B cell (primary cell): ENCODE data around the gene AQP3. TPM values are rescaled to one million over a fixed set of nuclear protein-coding genes. Genes with fewer than 3 reads are reported as not detected.

Source experiments
- ATAC-seq: fragments of 200-7000 bp; cut with Tn5 transposase; one replicate; pipeline ENCODE4 v1.10.0; 2021; ENCODE audit warnings: low read depth, mild to moderate bottlenecking, moderate number of reproducible peaks, moderate library complexity
- CTCF ChIA-PET: fragments of 350-600 bp; sonication (Branson Sonifier 250); formaldehyde crosslinking; loops from one replicate; lab custom pipeline; 2021; ENCODE audit warnings: antibody characterized with exemption, inconsistent platforms; lab: Charles Lee
- POLR2A ChIA-PET: fragments of 350-600 bp; sonication (Branson Sonifier 250); formaldehyde crosslinking; loops from one replicate; lab custom pipeline; 2021; ENCODE audit warnings: antibody characterized with exemption; lab: Charles Lee
- DNase-seq: peaks from one replicate; pipeline ENCODE4 v3.0.0; 2013
- H2AFZ ChIP-seq: 2 replicates; pipeline ENCODE4 v1.6.1; 2012; ENCODE audit warnings: mild to moderate bottlenecking, low read depth, low read length; ENCODE audit not compliant: insufficient read depth, poor library complexity, severe bottlenecking
- H3K27ac ChIP-seq, 2 donors: 1 replicate in 1 of 2; 2 replicates in 1 of 2; pipeline ENCODE4 v1.5.1; 2012 to 2013; ENCODE audit warnings: low read length in 2 of 2, mild to moderate bottlenecking in 2 of 2, moderate library complexity in 1 of 2
- H3K27me3 ChIP-seq, 4 experiments: fragments of 200-600 bp in 1 of 4; sonication (generic) in 1 of 4; replicated peaks in 1 of 4; 1 replicate in 2 of 4; 2 replicates in 2 of 4; pipeline versions ENCODE4 v1.6.1 to v1.7.0; 2013 to 2016; ENCODE audit warnings: low read length in 3 of 4, mild to moderate bottlenecking in 2 of 4, mixed read lengths in 1 of 4, moderate library complexity in 1 of 4; ENCODE audit not compliant: insufficient read depth in 4 of 4, control insufficient read depth in 3 of 4; ENCODE audit errors: control extremely low read depth in 1 of 4
- H3K36me3 ChIP-seq, 2 experiments: replicated peaks in 1 of 2; 1 replicate in 1 of 2; 2 replicates in 1 of 2; pipeline versions ENCODE4 v1.6.1 to v1.7.1; 2013; ENCODE audit warnings: low read length in 1 of 2; ENCODE audit not compliant: insufficient read depth in 2 of 2, control insufficient read depth in 1 of 2; ENCODE audit errors: control extremely low read depth in 1 of 2, extremely low read depth in 1 of 2
- H3K4me1 ChIP-seq, 2 donors: fragments of 200-600 bp in 1 of 2; sonication (generic) in 1 of 2; 1 replicate in 1 of 2; 2 replicates in 1 of 2; pipeline versions ENCODE4 v1.5.1 to v1.6.1; 2013 to 2017; ENCODE audit warnings: low read length in 2 of 2; ENCODE audit not compliant: control insufficient read depth in 2 of 2, insufficient read depth in 2 of 2
- H3K4me2 ChIP-seq: replicated peaks from 2 replicates; pipeline ENCODE3; 2012; ENCODE audit warnings: mild to moderate bottlenecking, low read depth, low read length; ENCODE audit not compliant: poor library complexity, severe bottlenecking
- H3K4me3 ChIP-seq, 5 experiments: fragments of 200-600 bp in 1 of 5; sonication (generic) in 1 of 5; 1 replicate in 3 of 5; 2 replicates in 2 of 5; pipeline versions ENCODE4 v1.5.1 to v1.7.0; 2011 to 2016; ENCODE audit warnings: low read length in 4 of 5, mild to moderate bottlenecking in 4 of 5, low read depth in 2 of 5, control low read depth in 1 of 5, moderate library complexity in 1 of 5; ENCODE audit not compliant: insufficient read depth in 1 of 5; ENCODE audit errors: control extremely low read depth in 1 of 5, extremely low read depth in 1 of 5
- H3K79me2 ChIP-seq: fragments of 200-600 bp; sonication (generic); one replicate; pipeline ENCODE4 v1.6.0; 2016; ENCODE audit warnings: low read length; ENCODE audit not compliant: control insufficient read depth, insufficient read depth
- H3K9ac ChIP-seq: fragments of 200-600 bp; sonication (generic); 2 replicates; pipeline ENCODE4 v1.6.1; 2017; ENCODE audit warnings: mild to moderate bottlenecking, low read length, moderate library complexity
- H3K9me3 ChIP-seq, 3 donors: one replicate each; pipeline versions ENCODE4 v1.6.1 to v1.7.1; 2013; ENCODE audit warnings: low read length in 2 of 3; ENCODE audit not compliant: control insufficient read depth in 2 of 3, insufficient read depth in 1 of 3; ENCODE audit errors: control extremely low read depth in 1 of 3
- H4K20me1 ChIP-seq: 2 replicates; pipeline ENCODE4 v1.6.0; 2012; ENCODE audit warnings: mild to moderate bottlenecking, low read length; ENCODE audit not compliant: insufficient read depth, control insufficient read depth, poor library complexity, severe bottlenecking
- H3K27ac Mint-ChIP-seq: one replicate; pipeline ENCODE4 v1.8.0; 2021; ENCODE audit warnings: mixed read lengths
- H3K27me3 Mint-ChIP-seq: one replicate; pipeline ENCODE4 v1.8.0; 2021; ENCODE audit warnings: mixed read lengths
- H3K4me1 Mint-ChIP-seq: one replicate; pipeline ENCODE4 v1.8.0; 2021; ENCODE audit warnings: mixed read lengths
- H3K4me3 Mint-ChIP-seq: one replicate; pipeline ENCODE4 v1.8.0; 2021; ENCODE audit warnings: mixed read lengths
- H3K9me3 Mint-ChIP-seq: one replicate; pipeline ENCODE4 v1.8.0; 2022; ENCODE audit warnings: mixed read lengths; ENCODE audit not compliant: insufficient read depth
- CTCF ChIP-seq: fragments of 200-600 bp; IDR thresholded peaks from one replicate; pipeline ENCODE4 v1.8.0; 2022; ENCODE audit warnings: antibody characterized with exemption, mild to moderate bottlenecking
- EZH2 ChIP-seq: IDR thresholded peaks from 2 replicates; pipeline ENCODE4 v1.6.1; 2012; ENCODE audit warnings: borderline replicate concordance, low read depth, mild to moderate bottlenecking, moderate library complexity, low read length; ENCODE audit not compliant: insufficient read depth, poor library complexity, severe bottlenecking
- WGBS: methylation state at CpG from one replicate; pipeline ENCODE4 v1.1.5; 2013; ENCODE audit warnings: missing lambda C conversion rate; ENCODE audit not compliant: insufficient coverage; 5-methylcytosine and 5-hydroxymethylcytosine counted together
- intact Hi-C: fragments of 100-400 bp; cut with micrococcal nuclease; formaldehyde crosslinking; loops from one replicate; pipeline ENCODE4 v1.10.0; 2022
- polyA plus RNA-seq: library from polyadenylated mRNA; depleted of rRNA; stranded (reverse); fragments of >200 nt; gene quantifications from 2 replicates; pipeline ENCODE4 v1.2.3, GENCODE V29; 2012
- total RNA-seq, 2 donors: library from RNA; stranded (reverse); fragments of 120-200 nt in 1 of 2; gene quantifications; 1 replicate in 1 of 2; 2 replicates in 1 of 2; pipeline versions ENCODE4 v1.2.3 to v1.2.4, GENCODE V29; 2013 to 2022

Gene AQP3
- total and polyA plus RNA-seq, 2 donors (not counting 1 experiment from before 2014, with no cell fraction given): 1.8 to 10.0 TPM

- no peaks in the 10 kb centered on the region for H3K79me2 ChIP-seq
- Mint-ChIP-seq H3K27me3 (no peaks in the 10 kb centered on the region), H3K27ac (no peak overlapping the region), H3K4me1 (peaks cover 7% of the 10 kb centered on the region), H3K9me3 (no peaks in the 10 kb centered on the region), H3K4me3 (no peak overlapping the region)
- no peak overlapping the region for H3K27ac ChIP-seq
- no peak overlapping the region for H3K9ac ChIP-seq
- WGBS: 90% methylated on average over 3 of the region's 3 CpGs
- H3K27me3 ChIP-seq: no peaks in the 10 kb centered on the region
- no peak for ATAC-seq
- no peaks in the 10 kb centered on the region for H4K20me1 ChIP-seq
- H3K4me2 ChIP-seq: no peak overlapping the region
- no peaks in the 10 kb centered on the region for H3K9me3 ChIP-seq
- H3K4me1 ChIP-seq: peaks cover 0 to 6% of the 10 kb centered on the region in 2 donors
- H2AFZ ChIP-seq: no peak overlapping the region
- H3K36me3 ChIP-seq: peaks cover 0 to 56% of the 10 kb centered on the region in 2 experiments
- ChIA-PET POLR2A (no interaction called here), CTCF (interaction anchor here (0.7 to 1.7 kb wide), 4 partner anchors 8 to 162 kb away, joined by 3 to 6 read pairs (median 4); no protein-coding TSS in a partner anchor)
- intact Hi-C loops: no loop called here
- TF ChIP-seq CTCF: no peak
- DNase-seq: no peak
- no peak overlapping the region for H3K4me3 ChIP-seq
Observed at GRCh38 chr9:33461492-33461891, 14.1 kb upstream of the AQP3 start.

GRCh38 chr9:33460854-33461253 lies 13.5 kb upstream of the AQP3 start:
- no peaks in the 10 kb centered on the region for H3K9me3 Mint-ChIP-seq
- no peaks in the 10 kb centered on the region for H3K79me2 ChIP-seq
- POLR2A ChIA-PET: no interaction called here
- no peak overlapping the region for H3K9ac ChIP-seq
- H3K4me2 ChIP-seq: no peak overlapping the region
- no peak overlapping the region for H2AFZ ChIP-seq
- no peak overlapping the region for H3K27ac Mint-ChIP-seq
- no peak overlapping the region for H3K4me3 ChIP-seq
- no peaks in the 10 kb centered on the region for H3K27me3 ChIP-seq
- intact Hi-C loops: no loop called here
- H3K9me3 ChIP-seq: no peaks in the 10 kb centered on the region
- H3K27ac ChIP-seq: no peak overlapping the region
- H3K4me3 Mint-ChIP-seq: no peak overlapping the region
- H3K36me3 ChIP-seq: peaks cover 0 to 50% of the 10 kb centered on the region in 2 experiments
- 94% methylated on average over 10 of the region's 10 CpGs for WGBS
- CTCF ChIA-PET: interaction anchor here (1.0 to 1.7 kb wide), 4 partner anchors 12 to 86 kb away, joined by 3 to 5 read pairs (median 3); partner anchors contain the start of gene NOL6
- H3K4me1 Mint-ChIP-seq: peaks cover 7% of the 10 kb centered on the region
- no peaks in the 10 kb centered on the region for H4K20me1 ChIP-seq
- no peaks in the 10 kb centered on the region for H3K27me3 Mint-ChIP-seq
- TF ChIP-seq EZH2 (no peak), CTCF (no peak)
- H3K4me1 ChIP-seq: peaks cover 0 to 6% of the 10 kb centered on the region in 2 donors
- DNase-seq (no peak), ATAC-seq (no peak)
